ENCODE measurements around the gene MCM7.

The MCM7 gene

GRCh38 chr7:100093925-100094486 lies 7.2 kb downstream of the MCM7 start:
- no peak for DNase-seq (ENCODE audit: low read depth)

- DNase-seq (ENCODE audit: low read depth): no peak
Observed at GRCh38 chr7:100093498-100093897, 7.7 kb downstream of the MCM7 start.

DNA sequence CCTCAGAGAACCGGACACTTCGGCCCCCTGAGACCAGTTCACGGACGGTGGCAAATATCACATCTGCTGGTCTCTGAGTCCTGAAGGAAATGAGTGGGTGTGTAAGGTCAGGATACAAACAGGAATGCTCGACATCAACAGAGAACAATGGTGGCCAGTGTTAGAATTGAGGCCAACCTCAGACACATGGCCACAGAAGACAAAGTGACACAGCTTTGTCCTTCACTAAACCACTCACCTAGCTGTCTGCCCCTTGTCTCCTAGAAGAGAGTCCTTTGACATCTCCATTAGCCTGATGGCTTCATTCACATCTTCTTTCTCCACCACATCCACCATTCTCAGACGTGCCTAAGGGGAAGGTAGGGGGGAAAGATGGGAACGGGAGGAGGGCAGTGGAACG lies 8.1 kb downstream of the MCM7 start:
- DNase-seq (ENCODE audit: low read depth): no peak

DNA sequence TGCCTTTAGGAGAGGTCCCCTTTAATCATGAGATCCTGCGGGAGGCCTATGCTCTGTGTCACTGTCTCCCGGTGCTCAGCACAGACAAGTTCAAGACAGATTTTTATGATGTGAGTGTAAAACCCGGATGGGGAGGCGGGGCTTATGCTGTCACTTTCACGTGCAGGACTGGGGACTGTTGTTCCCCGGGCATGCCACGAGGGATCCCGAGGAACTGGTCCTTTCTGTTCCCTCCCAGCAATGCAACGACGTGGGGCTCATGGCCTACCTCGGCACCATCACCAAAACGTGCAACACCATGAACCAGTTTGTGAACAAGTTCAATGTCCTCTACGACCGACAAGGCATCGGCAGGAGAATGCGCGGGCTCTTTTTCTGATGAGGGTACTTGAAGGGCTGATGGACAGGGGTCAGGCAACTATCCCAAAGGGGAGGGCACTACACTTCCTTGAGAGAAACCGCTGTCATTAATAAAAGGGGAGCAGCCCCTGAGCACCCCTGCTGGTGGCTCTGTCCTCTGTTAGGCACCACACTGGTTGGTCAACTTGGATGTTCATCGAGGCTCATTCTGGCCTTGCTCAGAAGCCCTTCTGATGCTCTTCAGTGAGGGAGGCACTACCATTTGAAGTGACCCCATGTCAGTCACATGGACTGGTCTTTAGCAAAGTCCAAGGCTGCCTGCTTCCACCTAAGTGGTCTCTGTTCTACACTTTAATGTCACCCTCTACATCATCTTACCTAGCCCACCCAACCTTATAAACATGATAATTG lies 9.6 kb downstream of the MCM7 start:
- no peak for DNase-seq (ENCODE audit: low read depth)

- DNase-seq (ENCODE audit: low read depth): no peak
Observed at GRCh38 chr7:100090527-100091410, 10.4 kb downstream of the MCM7 start.

- DNase-seq (ENCODE audit: low read depth): no peak
Observed at GRCh38 chr7:100089458-100090196, 11.6 kb downstream of the MCM7 start.

DNA sequence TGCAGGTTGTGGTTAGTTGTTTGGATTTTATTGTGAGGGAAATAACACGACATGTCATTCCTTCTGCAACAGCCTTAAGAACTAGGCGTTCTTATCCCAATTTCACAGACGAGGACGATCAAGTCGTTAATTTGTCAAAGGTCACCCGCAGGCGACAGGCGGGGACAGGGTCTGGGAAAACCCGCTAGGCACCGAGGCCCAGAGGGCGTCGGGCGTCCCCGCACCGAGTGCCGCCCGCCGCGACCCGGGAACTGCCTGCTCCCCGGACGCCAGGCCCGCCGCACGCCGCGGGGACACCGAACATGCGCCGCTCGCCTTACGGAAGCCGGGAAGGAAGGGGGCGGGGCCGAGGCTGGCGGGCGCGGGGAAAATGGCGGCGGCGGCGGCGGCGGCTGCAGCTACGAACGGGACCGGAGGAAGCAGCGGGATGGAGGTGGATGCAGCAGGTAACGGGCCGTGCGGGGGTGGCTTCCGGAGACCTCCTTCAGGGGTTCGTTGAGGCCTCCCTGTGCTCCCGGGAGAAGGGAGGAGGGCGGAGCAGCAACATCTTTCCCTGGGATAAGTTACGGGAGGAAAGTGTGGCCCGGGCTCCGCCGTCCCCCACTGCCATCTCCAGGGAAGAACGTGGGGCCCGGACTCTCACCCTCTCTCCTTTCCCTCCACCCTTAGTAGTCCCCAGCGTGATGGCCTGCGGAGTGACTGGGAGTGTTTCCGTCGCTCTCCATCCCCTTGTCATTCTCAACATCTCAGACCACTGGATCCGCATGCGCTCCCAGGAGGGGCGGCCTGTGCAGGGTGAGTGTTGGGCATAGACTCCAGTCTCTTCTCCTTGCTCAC lies 12.4 kb downstream of the MCM7 start, which contains the start of gene COPS6:
TSS of gene COPS6 (plus strand) at position 349 of the 837 bp plus-strand sequence. CDS start at position 371, 22 bp downstream.
- peak; percentile 52 for DNase-seq (ENCODE audit: low read depth)

- DNase-seq (ENCODE audit: low read depth): no peak
Observed at GRCh38 chr7:100088095-100088620, 13.0 kb downstream of the MCM7 start.

- peak; percentile 67 for DNase-seq (ENCODE audit: low read depth)
Observed at GRCh38 chr7:100087055-100087750, 14.0 kb downstream of the MCM7 start.

- no peak for DNase-seq (ENCODE audit: low read depth)
Observed at GRCh38 chr7:100085515-100085914, 15.7 kb downstream of the MCM7 start.

DNA sequence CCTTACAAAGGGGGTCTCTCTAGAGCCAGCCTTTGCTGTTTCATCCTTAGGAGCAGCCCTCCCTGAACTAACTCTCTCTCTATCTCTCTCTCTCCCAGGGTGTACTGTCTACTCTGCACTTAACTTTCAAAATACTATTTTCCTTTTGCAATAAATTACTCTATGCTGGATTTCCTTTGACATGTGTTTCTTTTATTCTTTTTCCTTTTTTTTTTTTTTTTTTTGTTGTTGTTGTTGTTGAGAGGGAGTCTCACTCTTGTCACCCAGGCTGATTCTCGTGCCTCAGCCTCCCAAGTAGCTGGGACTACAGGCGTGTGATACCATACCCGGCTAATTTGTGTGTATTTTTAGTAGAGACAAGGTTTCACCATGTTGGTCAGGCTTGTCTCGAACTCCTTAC lies 18.2 kb downstream of the MCM7 start:
- DNase-seq (ENCODE audit: low read depth): no peak

GRCh38 chr7:100081535-100082102 lies 19.6 kb downstream of the MCM7 start, which contains the start of gene ZNF3:
ZNF3 (minus strand) TSS chr7:100081723; CDS start chr7:100077357, 4,366 bp downstream.
- peak; percentile 98 for DNase-seq (ENCODE audit: low read depth)

GRCh38 chr7:100080907-100081534 lies 20.2 kb downstream of the MCM7 start:
- no peak for DNase-seq (ENCODE audit: low read depth)

DNA sequence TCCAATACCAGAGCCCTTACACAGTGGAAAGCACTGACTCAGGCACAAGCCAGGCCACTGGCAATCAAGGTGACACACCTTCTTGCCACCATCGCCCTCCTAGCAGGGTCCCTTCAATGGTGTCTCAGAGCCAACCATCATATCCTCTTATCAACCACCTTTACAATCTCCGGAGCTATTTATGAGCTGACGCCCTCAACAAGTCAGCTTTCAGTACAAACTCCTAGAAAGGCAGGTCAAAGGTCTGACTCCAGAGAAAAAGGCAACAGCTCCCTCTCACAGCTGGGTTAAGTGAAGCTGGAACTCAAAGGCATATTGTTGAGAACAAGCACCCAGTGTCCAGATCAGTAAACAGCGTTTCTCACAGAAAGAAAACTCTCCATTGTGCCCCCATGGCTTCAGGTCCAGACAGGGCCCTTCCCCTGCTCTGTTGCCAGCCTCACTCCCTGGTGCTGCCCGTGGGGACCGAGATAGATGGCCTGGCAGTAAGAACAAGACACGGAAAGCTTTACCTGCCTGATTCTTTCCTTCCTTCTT lies 22.1 kb downstream of the MCM7 start:
- no peak for DNase-seq (ENCODE audit: low read depth)

GRCh38 chr7:100077205-100077604 lies 24.0 kb downstream of the MCM7 start:
- no peak for DNase-seq (ENCODE audit: low read depth)

GRCh38 chr7:100075418-100075817 lies 25.8 kb downstream of the MCM7 start:
- DNase-seq (ENCODE audit: low read depth): no peak

DNA sequence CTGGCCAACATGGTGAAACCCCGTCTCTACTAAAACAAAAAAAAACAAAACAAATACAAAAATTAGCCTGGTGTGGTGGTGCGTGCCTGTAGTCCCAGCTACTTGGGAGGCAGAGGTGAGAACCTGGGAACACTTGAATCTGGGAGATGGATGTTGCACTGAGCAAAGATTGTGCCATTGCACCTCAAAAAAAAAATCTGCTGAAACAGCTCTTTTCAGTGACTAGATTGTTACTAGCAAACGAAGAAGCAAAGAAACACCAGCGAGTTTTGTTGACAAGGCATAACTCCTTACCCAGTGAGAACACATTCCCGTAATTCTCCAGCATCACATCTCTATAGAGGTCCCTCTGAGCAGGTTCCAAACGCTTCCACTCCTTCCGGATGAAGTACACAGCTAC lies 26.4 kb downstream of the MCM7 start:
- no peak for DNase-seq (ENCODE audit: low read depth)

DNA sequence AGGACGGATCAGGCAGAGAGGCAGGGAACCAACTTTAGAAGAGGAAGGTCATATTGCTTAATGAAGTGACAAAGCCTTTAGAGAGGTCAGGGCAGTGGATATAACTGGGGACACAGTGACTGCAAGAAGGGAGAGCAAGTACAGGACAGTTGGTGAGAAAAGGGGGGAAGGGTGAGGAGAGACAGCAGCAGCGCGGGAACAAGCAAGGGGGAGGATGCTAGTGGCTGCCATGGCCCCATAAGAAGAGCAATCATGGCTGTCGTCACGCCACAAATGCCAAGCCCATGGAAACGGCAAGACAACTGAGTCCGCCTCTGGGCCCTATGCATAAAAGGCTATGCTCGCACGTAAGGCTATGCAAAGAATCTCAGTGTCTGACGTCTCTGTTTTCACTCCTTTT lies 28.7 kb downstream of the MCM7 start:
- no peak for DNase-seq (ENCODE audit: low read depth)

All from stromal cell of bone marrow (primary cell).